GM18907 (cell line): ENCODE measurements around the gene STEAP1B.

Experiments used
- ATAC-seq: cut with Tn5 transposase; IDR thresholded peaks from one replicate; pipeline ENCODE4 v1.9.1; 2021; ENCODE audit warnings: mild to moderate bottlenecking, moderate library complexity; ENCODE audit not compliant: unreplicated experiment

STEAP1B gene

DNA sequence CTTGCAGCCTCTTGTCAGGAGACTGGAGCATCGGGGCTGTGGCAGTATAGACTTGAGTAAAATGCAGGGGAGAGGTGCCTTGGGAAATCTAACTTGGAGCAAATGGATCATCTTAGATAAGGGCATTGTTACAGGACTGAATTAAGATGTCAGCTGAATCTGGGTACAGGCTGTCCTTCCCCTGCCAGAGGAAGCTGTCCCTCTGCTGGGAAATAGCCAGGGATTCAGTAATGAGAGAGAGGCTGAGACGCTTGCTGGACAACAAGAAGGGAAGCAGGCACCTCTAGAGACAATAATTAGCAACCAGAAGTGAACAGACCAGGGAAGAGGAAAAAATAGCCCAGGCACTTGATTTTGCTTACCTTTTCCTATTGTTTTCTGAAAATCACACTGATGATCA is 122.3 kb downstream of the STEAP1B start:
- no peak for ATAC-seq

DNA sequence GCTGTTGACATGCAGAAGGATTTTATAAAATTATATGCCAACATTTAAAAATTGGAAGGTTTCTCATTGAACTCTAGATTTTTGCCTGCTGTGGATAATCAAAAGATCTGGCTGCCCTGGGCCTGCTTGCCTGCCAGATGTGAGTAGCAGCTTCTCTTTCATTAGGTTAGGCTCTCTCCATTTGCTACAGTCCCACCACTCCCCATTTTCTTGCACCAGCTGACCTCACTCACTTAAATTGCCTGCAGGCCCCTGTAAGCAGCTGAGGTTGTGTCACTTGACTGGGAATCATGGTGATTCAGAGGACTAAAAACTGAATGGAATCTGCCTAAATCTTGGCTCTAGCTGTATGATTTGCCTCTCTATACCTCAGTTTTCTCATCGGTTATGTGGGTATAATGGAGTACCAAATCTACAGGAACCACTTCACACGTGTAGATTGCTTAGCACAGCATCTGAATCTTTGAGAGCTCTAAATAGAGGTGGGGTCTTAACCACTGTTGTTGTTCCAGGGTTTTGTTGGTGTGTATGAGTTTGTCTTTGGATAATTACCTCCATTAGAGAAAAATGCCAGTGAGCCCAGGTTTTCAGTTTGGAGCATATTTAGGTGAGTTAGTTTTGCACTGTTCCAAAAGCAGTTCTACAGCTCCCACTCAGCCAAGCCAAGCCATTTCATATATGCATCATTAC is 124.5 kb downstream of the STEAP1B start:
- no peak for ATAC-seq

- ATAC-seq: no peak
Observed at GRCh38 chr7:22373911-22374310, 126.1 kb downstream of the STEAP1B start.

GRCh38 chr7:22373388-22373787 is 126.6 kb downstream of the STEAP1B start:
- no peak for ATAC-seq

DNA sequence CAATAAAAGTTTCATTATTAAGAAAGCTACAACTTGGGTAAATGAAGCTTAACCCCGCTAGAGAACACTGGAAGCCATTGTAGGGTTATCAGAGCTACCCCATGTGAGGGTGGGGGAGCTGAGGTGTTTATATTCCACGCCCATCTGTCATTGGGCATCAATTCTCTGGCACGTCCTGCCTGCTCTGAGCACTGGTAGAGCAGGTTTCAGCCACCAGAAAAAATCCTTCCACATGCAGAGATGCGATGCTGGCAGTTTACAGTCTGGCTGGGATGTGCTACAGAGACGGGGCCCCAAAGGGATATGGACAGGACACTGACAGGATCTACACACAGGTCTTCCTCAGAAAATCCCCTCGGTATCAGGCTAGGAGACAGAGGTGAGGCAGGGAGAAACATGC is 127.1 kb downstream of the STEAP1B start:
- ATAC-seq: no peak

DNA sequence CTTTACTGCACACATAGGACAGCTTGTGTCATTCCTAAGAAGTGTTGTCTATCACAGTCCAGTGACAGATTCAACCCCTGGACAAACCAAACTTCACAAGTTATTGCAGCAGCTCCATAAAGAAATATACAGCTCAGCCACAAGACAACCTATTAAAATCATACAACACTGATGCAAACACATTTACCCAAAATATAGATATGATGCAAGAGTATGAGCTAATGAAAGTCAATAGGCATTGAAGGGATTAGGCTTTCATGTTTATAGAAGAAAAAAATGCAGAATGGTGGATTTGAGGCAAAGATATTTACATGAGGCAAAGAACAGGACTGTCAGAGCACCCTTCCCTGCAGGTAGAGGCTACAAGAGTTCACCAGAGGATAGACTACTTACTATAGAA is 128.1 kb downstream of the STEAP1B start:
- no peak for ATAC-seq
